Stimulated activated CD8-positive, alpha-beta memory T cell treated with anti-CD3 and anti-CD28 coated beads, Interleukin-15, amount 100 ng/mL, for 4 hours (primary cell): Measurements from ENCODE around the gene NUDT4.

ENCODE experiments used
- DNase-seq, 2 donors: peaks; one replicate each; pipeline ENCODE4 v3.0.0-alpha.2; 2020; ENCODE audit warnings: low read depth in 2 of 2

The NUDT4 gene

GRCh38 chr12:93377252-93378195 is at the start of gene NUDT4:
NUDT4 (plus strand) TSS chr12:93377925; CDS start chr12:93378323, 398 bp downstream.
- DNase-seq = peak; percentile 95 to 96

GRCh38 chr12:93333054-93333453 is 44.7 kb upstream of the NUDT4 start:
- DNase-seq = no peak

DNA sequence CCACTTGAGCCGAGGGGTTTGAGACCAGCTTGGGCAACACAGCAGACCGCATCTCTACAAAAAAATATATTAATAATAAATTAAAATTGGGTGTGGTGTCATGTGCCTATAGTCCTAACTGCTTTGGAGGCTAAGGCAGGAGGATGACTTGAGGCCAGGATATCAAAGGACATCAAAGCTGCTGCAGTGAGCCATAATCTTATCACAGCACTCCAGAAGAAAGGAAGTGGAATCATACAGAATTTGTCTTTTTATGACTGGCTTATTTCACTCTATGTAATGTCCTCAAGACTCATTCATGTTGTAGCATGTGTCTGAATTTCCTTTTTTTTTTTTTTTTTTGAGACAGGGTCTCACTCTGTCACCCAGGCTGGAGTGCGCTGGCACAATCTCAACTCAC is 43.9 kb upstream of the NUDT4 start:
- no peak for DNase-seq

GRCh38 chr12:93335603-93336162 is 42.0 kb upstream of the NUDT4 start:
- DNase-seq = no peak

DNA sequence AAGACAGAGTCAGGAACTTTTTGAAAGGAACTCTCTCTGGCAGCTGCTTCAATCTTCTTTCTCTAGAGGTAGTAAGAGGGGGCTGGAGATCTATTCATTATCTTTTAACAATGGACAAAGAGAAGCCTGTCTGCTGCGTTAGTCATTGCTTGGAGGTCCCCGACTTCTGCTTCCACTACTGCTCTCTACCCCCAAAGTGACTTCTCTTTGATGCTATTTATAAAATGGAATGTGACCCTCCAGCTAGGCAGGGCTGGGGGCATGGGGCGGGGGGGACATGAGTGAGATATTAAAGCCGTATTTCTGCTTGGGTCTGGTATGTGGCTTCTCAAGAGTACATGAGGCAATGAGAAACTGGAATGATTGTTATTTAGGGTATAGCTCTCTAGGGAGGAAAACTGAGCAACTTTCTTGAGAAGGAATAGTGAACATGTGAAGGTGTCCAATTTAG is 41.4 kb upstream of the NUDT4 start:
- DNase-seq = no peak

DNA sequence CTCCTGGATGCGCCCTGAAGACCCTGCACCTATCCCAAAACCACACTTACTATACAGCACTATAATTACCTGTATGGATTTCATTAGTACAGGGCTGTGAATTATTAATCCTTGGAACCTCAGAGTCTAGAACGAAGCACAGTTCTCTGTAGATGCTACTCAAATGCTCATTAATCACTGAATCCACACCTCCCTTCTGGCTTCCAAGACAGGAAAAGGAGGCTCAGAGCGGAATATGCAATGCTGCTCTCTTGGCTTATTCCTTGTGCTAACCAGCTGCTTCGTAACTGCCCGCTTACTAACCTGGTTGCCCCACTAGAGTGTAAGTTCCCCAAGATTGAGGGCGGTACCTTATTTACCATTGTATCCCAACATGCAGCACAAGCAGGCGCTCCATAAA is 39.1 kb upstream of the NUDT4 start:
- no peak for DNase-seq

DNA sequence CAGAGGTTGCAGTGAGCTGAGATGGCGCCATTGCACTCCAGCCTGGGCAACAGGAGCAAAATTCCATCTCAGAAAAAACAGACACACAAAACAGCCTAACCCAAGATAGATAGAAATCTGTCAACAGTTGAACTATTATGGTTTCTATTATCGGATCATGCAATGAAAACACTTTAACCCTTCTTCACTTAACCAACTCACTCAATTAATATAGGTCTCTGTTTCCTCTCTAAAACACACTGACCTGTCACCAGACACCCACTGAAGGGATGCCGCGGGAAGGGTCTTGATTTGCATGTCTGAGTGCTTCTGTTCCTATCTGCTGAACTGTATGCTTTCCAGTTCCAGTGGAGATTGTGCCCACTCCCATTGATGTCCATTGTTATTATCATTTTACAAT is 38.0 kb upstream of the NUDT4 start:
- no peak for DNase-seq

- DNase-seq = no peak
These were observed 36.2 kb upstream of the NUDT4 start for GRCh38 chr12:93341409-93342049.

DNA sequence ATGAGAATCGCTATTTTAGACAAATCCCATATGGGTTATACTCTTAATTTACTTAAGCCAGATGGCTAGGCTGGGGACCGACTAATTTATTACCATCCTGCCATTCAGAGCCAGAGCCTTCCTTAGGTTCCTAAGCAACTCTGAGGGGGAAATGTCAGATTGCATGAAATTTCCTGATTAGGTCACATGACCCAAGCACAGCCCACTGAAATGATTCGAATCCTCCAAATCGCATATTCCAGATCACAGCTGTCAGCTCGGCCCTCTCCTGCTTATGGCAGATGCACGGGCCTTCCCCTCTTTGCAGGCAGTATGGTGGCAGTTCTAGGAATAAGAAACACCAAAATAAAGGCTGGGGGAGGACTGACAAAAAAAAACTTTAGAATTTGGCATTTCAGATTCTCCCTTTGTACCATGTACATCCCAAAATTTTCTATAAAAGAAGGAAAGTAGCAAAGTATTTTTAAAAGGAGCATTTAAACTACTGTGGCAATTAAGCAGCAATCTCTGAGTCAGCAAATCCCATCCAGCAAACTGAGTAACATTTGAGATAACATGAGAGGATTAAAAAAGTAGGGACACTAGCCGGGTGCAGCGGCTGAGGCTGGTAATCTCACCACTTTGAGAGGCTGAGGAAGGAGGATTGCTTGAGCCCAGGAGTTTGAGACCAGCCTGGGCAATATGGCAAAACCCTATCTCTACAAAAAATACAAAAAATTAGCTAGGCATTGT is 30.5 kb upstream of the NUDT4 start:
- no peak for DNase-seq

DNA sequence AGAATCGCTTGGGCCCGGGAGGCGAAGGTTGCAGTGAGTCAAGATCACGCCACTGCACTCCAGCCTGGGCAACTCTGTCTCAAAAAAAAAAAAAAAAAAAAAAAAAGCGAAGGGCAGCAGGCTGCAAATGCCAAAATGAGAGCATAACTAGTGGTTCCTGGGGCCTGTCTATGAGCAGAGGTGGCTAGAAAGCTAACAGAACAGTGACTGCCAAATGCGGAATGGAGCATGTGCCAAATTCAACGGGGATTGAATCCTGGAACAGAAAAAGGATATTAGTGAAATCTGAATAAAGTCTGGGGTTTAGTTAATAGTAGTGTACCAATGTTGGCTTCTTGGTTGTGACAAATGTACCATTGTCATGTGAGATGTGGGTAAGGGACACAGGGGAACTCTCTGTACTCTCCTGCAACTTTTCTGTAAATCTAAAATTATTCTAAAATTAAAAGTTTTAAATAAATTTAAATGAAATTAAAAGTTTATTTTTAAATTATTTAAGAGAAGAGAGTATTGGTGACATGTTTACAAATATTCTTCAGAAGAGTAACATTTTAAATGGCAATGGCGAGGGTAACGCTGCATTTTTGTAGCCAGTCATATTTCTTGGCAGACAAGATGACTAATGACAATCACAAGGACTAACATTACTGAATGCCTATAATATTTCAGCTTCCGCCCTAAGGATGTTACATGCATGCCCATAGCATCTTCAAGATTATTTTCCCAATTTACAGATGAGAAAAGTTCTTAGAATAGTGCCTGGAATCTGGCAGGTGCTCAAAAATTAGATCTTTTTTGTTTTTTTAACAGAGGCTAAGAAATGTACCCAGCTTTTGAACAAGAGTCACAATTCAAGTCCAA is 28.9 kb upstream of the NUDT4 start:
- DNase-seq = no peak

DNA sequence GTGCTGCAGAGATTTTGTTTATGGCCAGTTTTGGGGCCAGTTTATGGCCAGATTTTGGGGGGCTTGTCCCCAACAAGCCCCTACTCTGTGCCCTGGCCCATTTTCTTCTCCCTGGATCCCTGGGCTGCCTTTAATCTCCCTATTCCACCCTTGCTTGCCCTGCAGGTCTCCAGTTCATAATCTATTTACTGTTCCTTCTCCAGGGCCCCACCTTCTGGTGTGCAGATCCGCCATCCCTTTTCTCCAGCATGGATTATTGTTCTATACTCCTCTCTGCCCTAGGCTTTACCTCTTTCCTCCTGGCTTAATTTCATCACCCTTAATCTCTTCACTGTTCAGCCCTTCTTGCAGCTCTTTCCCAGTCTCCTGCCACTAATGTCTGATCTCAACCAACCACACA is 26.0 kb upstream of the NUDT4 start:
- no peak for DNase-seq

GRCh38 chr12:93352321-93352720 is 25.4 kb upstream of the NUDT4 start:
- no peak for DNase-seq

- DNase-seq = no peak
These were observed 21.5 kb upstream of the NUDT4 start for GRCh38 chr12:93356214-93356613.

- no peak for DNase-seq
These were observed 19.7 kb upstream of the NUDT4 start for GRCh38 chr12:93358058-93358457.

- no peak for DNase-seq
These were observed 18.9 kb upstream of the NUDT4 start for GRCh38 chr12:93358821-93359220.

DNA sequence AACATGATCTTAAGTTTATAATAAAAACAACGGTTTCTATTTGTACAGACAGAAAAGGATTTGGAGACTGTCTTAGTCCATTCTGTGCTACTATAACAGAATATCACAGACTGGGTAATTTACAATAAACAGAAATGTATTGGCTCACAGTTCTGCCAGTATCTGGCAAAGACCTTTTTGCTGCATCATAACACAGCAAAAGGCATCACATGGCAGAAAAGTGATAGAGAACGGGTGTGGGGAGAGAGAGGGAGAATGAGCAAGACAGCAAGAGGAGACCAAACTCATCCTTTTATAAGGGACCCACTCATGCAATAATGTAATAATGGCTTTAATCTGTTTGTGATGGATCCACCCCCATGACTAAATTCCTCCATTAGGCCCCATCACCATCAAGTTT is 17.0 kb upstream of the NUDT4 start:
- DNase-seq = no peak

GRCh38 chr12:93361151-93361919 is 16.4 kb upstream of the NUDT4 start:
- DNase-seq = no peak

DNA sequence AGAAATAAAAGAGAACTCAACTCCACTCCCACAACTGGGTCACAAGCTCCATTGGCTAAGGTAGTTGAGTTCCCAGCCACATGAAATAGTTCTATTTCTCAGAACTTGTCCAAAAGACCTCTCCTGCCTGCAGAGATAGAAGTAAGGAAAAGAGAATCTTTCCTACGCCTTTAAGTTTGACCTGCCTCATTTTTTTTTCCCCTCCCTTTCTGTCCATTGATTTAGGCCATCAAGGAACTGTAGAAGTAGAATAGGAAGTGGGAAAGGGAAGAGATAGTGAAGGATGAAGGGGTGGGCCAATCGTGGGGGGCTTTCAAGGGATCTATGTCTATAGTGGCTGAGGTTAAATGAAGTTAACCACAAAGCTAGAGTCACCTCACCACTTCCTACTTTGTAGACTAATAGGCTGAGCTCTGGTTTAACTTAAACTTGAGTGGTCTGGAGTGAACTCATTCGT is 13.9 kb upstream of the NUDT4 start:
- DNase-seq = no peak

- no peak for DNase-seq
These were observed 11.9 kb upstream of the NUDT4 start for GRCh38 chr12:93365616-93366405.
